HCT116 (cell line): ENCODE measurements around the gene SPEF2. TPM values are rescaled to one million over a fixed set of nuclear protein-coding genes. Genes with fewer than 3 reads are reported as not detected.

ENCODE experiments used
- ATAC-seq: fragments of 200-7000 bp; cut with Tn5 transposase; 2 replicates; pipeline ENCODE4 v1.9.1; 2020; ENCODE audit warnings: mild to moderate bottlenecking, moderate library complexity
- BruUV-seq: library from RNA; stranded (reverse); fragments of 400-500 nt; replicated peaks from 2 replicates; lab custom pipeline; 2021; lab: Mats Ljungman, UMichigan
- CTCF ChIA-PET: fragments of 300-600 bp; sonication (Branson Sonifier 250); formaldehyde crosslinking; loops from one replicate; lab custom pipeline; 2021; ENCODE audit warnings: antibody characterized with exemption; lab: Charles Lee
- POLR2A ChIA-PET: fragments of 300-600, 350-600 bp; sonication (Branson Sonifier 250); formaldehyde crosslinking; loops from one replicate; lab custom pipeline; 2021; ENCODE audit warnings: antibody characterized with exemption; lab: Charles Lee
- RAD21 ChIA-PET, 2 experiments: fragments of 300-600 bp; sonication (Branson Sonifier 250); formaldehyde crosslinking; loops; one replicate each; lab custom pipeline; 2023; ENCODE audit warnings: low total read pairs in 2 of 2; ENCODE audit not compliant: uncharacterized antibody in 2 of 2, unreplicated experiment in 2 of 2, low non-redundant PET in 1 of 2; lab: Charles Lee
- DNase-seq: peaks from one replicate; pipeline ENCODE4 v3.0.0-alpha.2; 2010; ENCODE audit warnings: low read depth, low spot score
- H2AFZ ChIP-seq: fragments of 200-600 bp; shearing (Covaris generic), sonication (generic); 2 replicates; pipeline ENCODE4 v1.6.1; 2017; ENCODE audit warnings: low read depth, mixed run types, mixed read lengths, antibody characterized with exemption, low read length; ENCODE audit not compliant: poor library complexity, severe bottlenecking
- H3K27ac ChIP-seq: 2 replicates; pipeline ENCODE4 v1.5.1; 2012; ENCODE audit warnings: low read depth, low read length
- H3K27me3 ChIP-seq: fragments of 200-600 bp; sonication (generic); 2 replicates; pipeline ENCODE4 v1.6.1; 2016; ENCODE audit warnings: mixed run types, low read length, mixed read lengths; ENCODE audit not compliant: insufficient read depth
- H3K36me3 ChIP-seq, 2 experiments: fragments of 200-500 bp in 1 of 2; fragments of 200-600 bp in 1 of 2; sonication (Bioruptor generic) in 1 of 2; sonication (generic) in 1 of 2; 2 replicates each; pipeline versions ENCODE4 v1.5.1 to v1.6.1; 2014 to 2016; ENCODE audit warnings: low read length in 2 of 2, inconsistent platforms in 1 of 2, mixed read lengths in 1 of 2, mixed run types in 1 of 2; ENCODE audit not compliant: insufficient read depth in 2 of 2, control insufficient read depth in 1 of 2
- H3K4me1 ChIP-seq, 2 experiments: fragments of 200-600 bp in 1 of 2; sonication (generic) in 1 of 2; 2 replicates each; pipeline versions ENCODE4 v1.5.1 to v1.6.1; 2012 to 2017; ENCODE audit warnings: low read length in 2 of 2, inconsistent platforms in 1 of 2, mild to moderate bottlenecking in 1 of 2, mixed read lengths in 1 of 2, mixed run types in 1 of 2, moderate library complexity in 1 of 2; ENCODE audit not compliant: insufficient read depth in 2 of 2, control insufficient read depth in 1 of 2
- H3K4me2 ChIP-seq: fragments of 200-600 bp; sonication (generic); 2 replicates; pipeline ENCODE4 v1.6.1; 2017; ENCODE audit warnings: mixed run types, low read length, mixed read lengths
- H3K4me3 ChIP-seq, 2 experiments: fragments of 200-600 bp in 1 of 2; sonication (generic) in 1 of 2; replicated peaks in 1 of 2; 2 replicates each; pipeline ENCODE4 v1.5.1; 2011 to 2016; ENCODE audit warnings: low read length in 2 of 2, control low read depth in 1 of 2, low read depth in 1 of 2, mild to moderate bottlenecking in 1 of 2, mixed read lengths in 1 of 2, mixed run types in 1 of 2
- H3K79me2 ChIP-seq: fragments of 200-600 bp; sonication (generic); 2 replicates; pipeline ENCODE4 v1.6.1; 2017; ENCODE audit warnings: mild to moderate bottlenecking, mixed run types, low read length, moderate library complexity, mixed read lengths; ENCODE audit not compliant: insufficient read depth
- H3K9ac ChIP-seq: fragments of 200-600 bp; sonication (generic); 2 replicates; pipeline ENCODE4 v1.6.1; 2016; ENCODE audit warnings: low read length, mixed read lengths
- H3K9me2 ChIP-seq: fragments of 200-600 bp; sonication (generic), shearing (Covaris generic); 2 replicates; pipeline ENCODE4 v1.6.1; 2017; ENCODE audit warnings: mixed run types, mild to moderate bottlenecking, moderate library complexity; ENCODE audit not compliant: insufficient read depth
- H3K9me3 ChIP-seq, 2 experiments: fragments of 200-500 bp in 1 of 2; fragments of 200-600 bp in 1 of 2; sonication (Bioruptor generic) in 1 of 2; sonication (generic) in 1 of 2; 2 replicates each; pipeline ENCODE4 v1.6.1; 2014 to 2017; ENCODE audit warnings: low read length in 2 of 2, mixed read lengths in 2 of 2, inconsistent platforms in 1 of 2, low read depth in 1 of 2, mild to moderate bottlenecking in 1 of 2, mixed run types in 1 of 2, moderate library complexity in 1 of 2; ENCODE audit not compliant: control insufficient read depth in 1 of 2, insufficient read depth in 1 of 2
- H4K20me1 ChIP-seq: fragments of 200-600 bp; sonication (generic), shearing (Covaris generic); 2 replicates; pipeline ENCODE4 v1.6.1; 2017; ENCODE audit warnings: mixed run types, mild to moderate bottlenecking, moderate library complexity; ENCODE audit not compliant: insufficient read depth
- ATF3 ChIP-seq: IDR thresholded peaks from 2 replicates; pipeline ENCODE4 v1.6.1; 2012
- CEBPB ChIP-seq: IDR thresholded peaks from 2 replicates; pipeline ENCODE4 v1.6.1; 2012; ENCODE audit warnings: low read depth
- ELF1 ChIP-seq: IDR thresholded peaks from 2 replicates; pipeline ENCODE4 v1.6.1; 2012; ENCODE audit warnings: low read depth, borderline replicate concordance
- JUND ChIP-seq: IDR thresholded peaks from 2 replicates; pipeline ENCODE4 v1.6.1; 2012
- POLR2A ChIP-seq: IDR thresholded peaks from 2 replicates; pipeline ENCODE4 v1.7.0; 2011; ENCODE audit warnings: borderline replicate concordance; ENCODE audit not compliant: insufficient read depth, insufficient read length; ENCODE audit errors: extremely low read depth
- SIN3A ChIP-seq: IDR thresholded peaks from 2 replicates; pipeline ENCODE4 v1.6.1; 2012; ENCODE audit warnings: low read depth
- SRF ChIP-seq: IDR thresholded peaks from 2 replicates; pipeline ENCODE4 v1.6.1; 2012; ENCODE audit warnings: low read depth
- YY1 ChIP-seq: IDR thresholded peaks from 2 replicates; pipeline ENCODE4 v1.6.1; 2011; ENCODE audit warnings: low read length, low read depth, moderate library complexity, mild to moderate bottlenecking; ENCODE audit not compliant: insufficient replicate concordance; ENCODE audit errors: extremely low read depth
- ZBTB33 ChIP-seq: IDR thresholded peaks from 2 replicates; pipeline ENCODE4 v1.6.1; 2011; ENCODE audit warnings: mild to moderate bottlenecking, low read length, moderate library complexity; ENCODE audit not compliant: insufficient replicate concordance; ENCODE audit errors: extremely low read depth
- ZFX ChIP-seq: fragments of 450-650 bp; IDR thresholded peaks from 2 replicates; pipeline ENCODE4 v1.6.1; 2017
- intact Hi-C: fragments of 100-400 bp; cut with micrococcal nuclease; formaldehyde crosslinking; loops from 2 replicates; pipeline ENCODE4 v1.10.0; 2022
- total RNA-seq: library from RNA; stranded (reverse); gene quantifications from one replicate; pipeline ENCODE4 v1.2.1, GENCODE V29; 2021; ENCODE audit not compliant: unreplicated experiment
- TF ChIP-seq, protein P1 (sequence below): IDR thresholded peaks from 2 replicates; pipeline ENCODE4 v1.6.1; 2012; ENCODE audit warnings: low read depth
- TF ChIP-seq, protein P2 (sequence below): IDR thresholded peaks from 2 replicates; pipeline ENCODE4 v1.6.1; 2012

Gene SPEF2
- total RNA-seq, 1 experiment from 2014 or later = 4.6 TPM

DNA sequence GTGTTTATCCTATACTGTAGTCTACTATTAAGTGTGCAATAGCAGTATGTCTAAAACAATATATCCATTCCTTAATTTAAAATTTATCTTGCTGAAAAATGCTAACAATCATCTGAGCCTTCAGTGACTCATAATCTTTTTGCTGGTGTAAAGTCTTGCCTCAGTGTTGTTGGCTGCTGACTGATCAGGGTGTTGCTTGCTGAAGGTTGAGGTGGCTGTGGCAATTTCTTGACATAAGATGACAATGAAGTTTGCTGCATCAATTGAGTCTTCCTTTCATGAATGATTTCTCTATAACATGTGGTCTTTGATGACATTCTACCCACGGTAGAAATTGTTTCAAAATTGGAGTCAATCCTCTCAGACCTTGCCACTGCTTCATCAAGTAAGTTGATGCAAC lies 24.3 kb upstream of the SPEF2 start:
- Histone ChIP-seq H3K9me2 (no peaks in the 10 kb centered on the region), H3K36me3 (no peaks in the 10 kb centered on the region), H3K27me3 (peaks cover 11% of the 10 kb centered on the region), H3K4me1 (no peaks in the 10 kb centered on the region), H3K9ac (no peak overlapping the region), H3K27ac (no peak overlapping the region), H3K4me2 (no peak overlapping the region), H2AFZ (no peak overlapping the region), H3K4me3 (no peak overlapping the region), H4K20me1 (no peaks in the 10 kb centered on the region), H3K9me3 (no peaks in the 10 kb centered on the region), H3K79me2 (no peaks in the 10 kb centered on the region)
- TF ChIP-seq ZBTB33 (no peak), POLR2A (no peak), ATF3 (no peak), SIN3A (no peak), CEBPB (no peak), ZFX (no peak), SRF (no peak), YY1 (no peak), ELF1 (no peak), JUND (no peak)
- TF ChIP-seq, protein P1, sequence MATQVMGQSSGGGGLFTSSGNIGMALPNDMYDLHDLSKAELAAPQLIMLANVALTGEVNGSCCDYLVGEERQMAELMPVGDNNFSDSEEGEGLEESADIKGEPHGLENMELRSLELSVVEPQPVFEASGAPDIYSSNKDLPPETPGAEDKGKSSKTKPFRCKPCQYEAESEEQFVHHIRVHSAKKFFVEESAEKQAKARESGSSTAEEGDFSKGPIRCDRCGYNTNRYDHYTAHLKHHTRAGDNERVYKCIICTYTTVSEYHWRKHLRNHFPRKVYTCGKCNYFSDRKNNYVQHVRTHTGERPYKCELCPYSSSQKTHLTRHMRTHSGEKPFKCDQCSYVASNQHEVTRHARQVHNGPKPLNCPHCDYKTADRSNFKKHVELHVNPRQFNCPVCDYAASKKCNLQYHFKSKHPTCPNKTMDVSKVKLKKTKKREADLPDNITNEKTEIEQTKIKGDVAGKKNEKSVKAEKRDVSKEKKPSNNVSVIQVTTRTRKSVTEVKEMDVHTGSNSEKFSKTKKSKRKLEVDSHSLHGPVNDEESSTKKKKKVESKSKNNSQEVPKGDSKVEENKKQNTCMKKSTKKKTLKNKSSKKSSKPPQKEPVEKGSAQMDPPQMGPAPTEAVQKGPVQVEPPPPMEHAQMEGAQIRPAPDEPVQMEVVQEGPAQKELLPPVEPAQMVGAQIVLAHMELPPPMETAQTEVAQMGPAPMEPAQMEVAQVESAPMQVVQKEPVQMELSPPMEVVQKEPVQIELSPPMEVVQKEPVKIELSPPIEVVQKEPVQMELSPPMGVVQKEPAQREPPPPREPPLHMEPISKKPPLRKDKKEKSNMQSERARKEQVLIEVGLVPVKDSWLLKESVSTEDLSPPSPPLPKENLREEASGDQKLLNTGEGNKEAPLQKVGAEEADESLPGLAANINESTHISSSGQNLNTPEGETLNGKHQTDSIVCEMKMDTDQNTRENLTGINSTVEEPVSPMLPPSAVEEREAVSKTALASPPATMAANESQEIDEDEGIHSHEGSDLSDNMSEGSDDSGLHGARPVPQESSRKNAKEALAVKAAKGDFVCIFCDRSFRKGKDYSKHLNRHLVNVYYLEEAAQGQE = no peak
- TF ChIP-seq, protein P2, sequence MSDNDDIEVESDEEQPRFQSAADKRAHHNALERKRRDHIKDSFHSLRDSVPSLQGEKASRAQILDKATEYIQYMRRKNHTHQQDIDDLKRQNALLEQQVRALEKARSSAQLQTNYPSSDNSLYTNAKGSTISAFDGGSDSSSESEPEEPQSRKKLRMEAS = no peak
- DNase-seq (no peak), ATAC-seq (no peak)
- ChIA-PET CTCF (no interaction called here), POLR2A (no interaction called here), RAD21 (no interaction called here)
- intact Hi-C loops = loop anchor here (10.0 kb wide), 1 partner anchor 499 kb away; no protein-coding TSS in a partner anchor
- BruUV-seq = no TSS peak
